GM19023 (cell line): ENCODE measurements around the gene LRRC27.
"Not testable (repeated sequence)": the region's sequence is repeated elsewhere in the genome, so short reads cannot be mapped to it uniquely, and the experiment has no call there.

Experiments
- ATAC-seq: cut with Tn5 transposase; IDR thresholded peaks from one replicate; pipeline ENCODE4 v1.9.1; 2021; ENCODE audit warnings: mild to moderate bottlenecking, moderate library complexity; ENCODE audit not compliant: unreplicated experiment

Gene LRRC27

GRCh38 chr10:132313865-132314264 is 18.1 kb upstream of the LRRC27 start:
- ATAC-seq: no peak

GRCh38 chr10:132314336-132314735 is 17.7 kb upstream of the LRRC27 start:
- ATAC-seq: no peak

GRCh38 chr10:132314881-132315280 is 17.1 kb upstream of the LRRC27 start:
- ATAC-seq: not testable (repeated sequence)

GRCh38 chr10:132316133-132316532 is 15.9 kb upstream of the LRRC27 start:
- ATAC-seq: no peak

GRCh38 chr10:132317477-132317876 is 14.5 kb upstream of the LRRC27 start:
- not testable (repeated sequence) for ATAC-seq

- peak; percentile 99 for ATAC-seq
Observed at GRCh38 chr10:132319853-132320653, 11.9 kb upstream of the LRRC27 start.

GRCh38 chr10:132320654-132321469 is 11.1 kb upstream of the LRRC27 start:
- ATAC-seq: no peak

- ATAC-seq: no peak
Observed at GRCh38 chr10:132321726-132322125, 10.3 kb upstream of the LRRC27 start.

- ATAC-seq: no peak
Observed at GRCh38 chr10:132322586-132323048, 9.4 kb upstream of the LRRC27 start.

- no peak for ATAC-seq
Observed at GRCh38 chr10:132324186-132324585, 7.8 kb upstream of the LRRC27 start.

GRCh38 chr10:132326344-132326889 is 5.6 kb upstream of the LRRC27 start:
- ATAC-seq: no peak

- ATAC-seq: no peak
Observed at GRCh38 chr10:132326925-132327324, 5.1 kb upstream of the LRRC27 start.

- ATAC-seq: no peak
Observed at GRCh38 chr10:132328106-132328505, 3.9 kb upstream of the LRRC27 start.

- ATAC-seq: no peak
Observed at GRCh38 chr10:132328738-132329137, 3.3 kb upstream of the LRRC27 start.

- no peak for ATAC-seq
Observed at GRCh38 chr10:132329565-132330485, 2.2 kb upstream of the LRRC27 start.

GRCh38 chr10:132330486-132330833 is 1.5 kb upstream of the LRRC27 start:
- no peak for ATAC-seq

- peak; percentile 42 for ATAC-seq
Observed at GRCh38 chr10:132332433-132332754, 401 bp downstream of the LRRC27 start.

- ATAC-seq: no peak
Observed at GRCh38 chr10:132333386-132333785, 1.4 kb downstream of the LRRC27 start.

GRCh38 chr10:132334631-132335188 is 2.7 kb downstream of the LRRC27 start:
- no peak for ATAC-seq
